NCI-H1417 treated with DMSO at 0.1 percent for 48 hours (cell line): ENCODE results near the gene KCTD14.
"Not testable (repeated sequence)": the region's sequence is repeated elsewhere in the genome, so short reads cannot be mapped to it uniquely, and the experiment has no call there.

ENCODE experiments used
- DNase-seq: peaks from one replicate; lab custom pipeline; 2025; lab: John Stamatoyannopoulos, UW

Gene KCTD14

GRCh38 chr11:78021611-78022010 is 1.5 kb downstream of the KCTD14 start:
- DNase-seq, result no peak

- DNase-seq, result no peak
Observed at GRCh38 chr11:78020246-78020645, 2.8 kb downstream of the KCTD14 start.

- no peak for DNase-seq
Observed at GRCh38 chr11:78019808-78020207, 3.3 kb downstream of the KCTD14 start.

- DNase-seq, result no peak
Observed at GRCh38 chr11:78015878-78016277, 7.2 kb downstream of the KCTD14 start.

DNA sequence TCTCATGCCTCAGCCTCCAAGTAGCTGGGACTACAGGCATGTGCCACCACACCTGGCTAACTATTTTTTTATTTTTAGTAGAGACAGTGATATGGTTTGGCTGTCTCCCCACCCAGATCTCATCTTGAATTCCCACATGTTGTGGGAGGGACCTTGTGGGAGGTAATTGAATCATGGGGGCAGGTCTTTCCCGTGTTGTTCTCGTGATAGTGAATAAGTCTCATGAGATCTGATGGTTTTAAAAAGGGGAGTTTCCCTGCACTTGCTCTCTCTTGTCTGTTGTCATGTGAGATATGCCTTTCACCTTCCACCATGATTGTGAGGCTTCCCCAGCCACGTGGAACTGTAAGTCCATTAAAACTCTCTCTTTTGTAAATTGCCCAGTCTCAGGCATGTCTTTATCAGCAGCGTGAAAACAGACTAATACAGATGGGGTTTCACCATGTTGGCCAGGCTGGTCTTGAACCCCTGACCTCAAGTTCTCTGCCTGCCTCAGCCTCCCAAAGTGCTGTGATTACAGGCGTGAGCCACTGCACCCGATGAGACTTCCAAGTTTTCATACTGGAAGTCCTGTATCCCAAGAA is 8.0 kb downstream of the KCTD14 start:
- DNase-seq, result not testable (repeated sequence)

GRCh38 chr11:78011301-78011700 is 11.8 kb downstream of the KCTD14 start:
- DNase-seq, result no peak

GRCh38 chr11:78010755-78011154 is 12.3 kb downstream of the KCTD14 start:
- no peak for DNase-seq

- no peak for DNase-seq
Observed at GRCh38 chr11:78010304-78010703, 12.8 kb downstream of the KCTD14 start.

DNA sequence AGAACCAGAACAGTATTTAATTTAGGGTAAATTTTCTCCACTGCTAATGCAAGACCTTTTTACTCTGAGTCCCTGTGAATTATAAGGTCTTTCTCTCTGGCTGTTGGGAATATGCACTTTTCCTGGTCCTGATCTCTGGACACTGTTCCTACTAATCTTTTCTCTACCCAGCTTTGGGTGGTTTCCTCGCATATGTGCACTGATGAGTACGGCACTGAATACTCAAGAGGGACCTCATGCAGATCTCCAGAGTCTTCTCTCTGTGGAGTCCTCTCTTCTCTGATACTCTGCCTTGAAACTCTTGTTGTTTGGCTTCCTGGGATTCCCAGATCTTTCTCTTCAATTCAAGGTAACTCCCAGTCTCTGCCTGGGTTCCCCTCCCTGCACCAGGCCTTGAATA is 14.0 kb downstream of the KCTD14 start:
- DNase-seq, result no peak

DNA sequence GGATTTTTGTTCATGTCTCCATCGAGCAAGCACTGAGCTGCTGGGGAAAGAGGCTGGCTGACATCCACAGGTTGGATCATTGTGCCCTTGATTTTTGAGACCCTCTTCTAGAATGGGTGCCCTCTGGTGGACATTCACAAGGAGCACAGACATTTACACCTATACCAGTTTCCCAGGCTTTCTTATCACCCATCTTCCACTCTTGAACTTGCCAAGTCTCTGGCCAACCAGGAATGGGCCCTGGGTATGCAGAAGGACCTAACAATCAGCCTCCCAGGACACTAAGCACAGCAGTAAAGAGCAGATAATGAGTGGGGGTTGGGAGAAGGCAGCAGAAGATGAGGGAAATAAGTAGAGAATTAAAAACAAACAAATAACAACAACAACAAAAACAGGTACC is 22.9 kb downstream of the KCTD14 start:
- peak; percentile 60 for DNase-seq

GRCh38 chr11:77999446-78000030 is 23.5 kb downstream of the KCTD14 start:
- no peak for DNase-seq

GRCh38 chr11:77994434-77995362 is 28.4 kb downstream of the KCTD14 start, which contains the start of gene INTS4:
TSS of gene INTS4 (minus strand) at chr11:77994668. CDS start at chr11:77994643, 25 bp downstream.
- DNase-seq, result peak; percentile 100

- DNase-seq, result no peak
Observed at GRCh38 chr11:77993902-77994301, 29.2 kb downstream of the KCTD14 start.

- DNase-seq, result no peak
Observed at GRCh38 chr11:77990981-77991380, 32.1 kb downstream of the KCTD14 start.

DNA sequence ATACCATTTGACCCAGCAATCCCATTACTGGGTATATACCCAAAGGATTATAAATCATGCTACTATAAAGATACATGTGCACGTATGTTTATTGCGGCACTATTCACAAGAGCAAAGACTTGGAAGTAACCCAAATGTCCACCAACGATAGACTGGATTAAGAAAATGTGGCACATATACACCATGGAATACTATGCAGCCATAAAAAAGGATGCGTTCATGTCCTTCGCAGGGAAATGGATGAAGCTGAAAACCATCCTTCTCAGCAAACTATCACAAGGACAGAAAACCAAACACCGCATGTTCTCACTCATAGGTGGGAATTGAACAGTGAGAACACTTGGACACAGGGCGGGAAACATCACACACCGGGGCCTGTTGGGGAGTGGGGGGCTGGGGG is 36.6 kb downstream of the KCTD14 start:
- not testable (repeated sequence) for DNase-seq

GRCh38 chr11:77981346-77981947 is 41.6 kb downstream of the KCTD14 start:
- no peak for DNase-seq

DNA sequence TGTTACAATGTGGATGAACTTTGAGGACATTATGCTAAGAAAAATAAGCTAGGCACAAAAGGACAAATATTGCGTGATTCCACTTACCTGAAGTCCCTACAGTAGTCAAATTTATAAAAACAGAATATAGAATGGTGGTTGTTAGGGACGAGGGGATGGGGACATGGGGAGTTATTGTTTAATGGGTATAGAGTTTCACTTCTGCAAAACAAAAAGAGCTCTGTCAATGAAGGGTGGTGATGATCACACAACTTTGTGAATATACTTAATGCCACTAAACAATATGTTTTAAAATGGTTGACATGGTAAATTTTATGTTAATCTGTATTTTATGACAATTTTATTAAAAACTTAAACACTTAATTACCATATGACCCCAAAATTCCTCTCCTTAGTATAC is 54.7 kb downstream of the KCTD14 start:
- DNase-seq, result no peak

- no peak for DNase-seq
Observed at GRCh38 chr11:77967753-77968152, 55.3 kb downstream of the KCTD14 start.

DNA sequence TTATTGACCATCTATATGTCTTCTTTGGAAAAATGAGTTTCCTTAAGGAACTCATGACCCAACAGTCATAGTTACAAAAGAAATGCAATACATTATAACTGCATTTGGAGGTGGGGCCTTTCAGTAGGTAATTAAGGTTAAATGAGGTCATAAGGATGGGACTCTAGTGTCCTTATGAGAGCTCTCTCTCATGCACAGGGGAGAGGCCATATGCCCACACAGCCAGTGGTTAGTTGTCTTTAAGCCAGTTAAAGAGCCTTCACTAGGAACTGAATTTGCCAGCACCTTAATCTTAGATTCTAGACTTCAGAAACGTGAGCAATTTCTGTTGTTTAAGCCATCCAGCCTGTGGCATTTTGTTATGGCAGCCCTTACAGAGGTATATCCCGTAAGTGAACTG is 56.0 kb downstream of the KCTD14 start:
- no peak for DNase-seq

GRCh38 chr11:77966338-77966737 is 56.7 kb downstream of the KCTD14 start:
- no peak for DNase-seq
